ENCODE data around the gene MYPN.
"Not testable (repeated sequence)": the region's sequence is repeated elsewhere in the genome, so short reads cannot be mapped to it uniquely, and the experiment has no call there.

Gene MYPN

DNA sequence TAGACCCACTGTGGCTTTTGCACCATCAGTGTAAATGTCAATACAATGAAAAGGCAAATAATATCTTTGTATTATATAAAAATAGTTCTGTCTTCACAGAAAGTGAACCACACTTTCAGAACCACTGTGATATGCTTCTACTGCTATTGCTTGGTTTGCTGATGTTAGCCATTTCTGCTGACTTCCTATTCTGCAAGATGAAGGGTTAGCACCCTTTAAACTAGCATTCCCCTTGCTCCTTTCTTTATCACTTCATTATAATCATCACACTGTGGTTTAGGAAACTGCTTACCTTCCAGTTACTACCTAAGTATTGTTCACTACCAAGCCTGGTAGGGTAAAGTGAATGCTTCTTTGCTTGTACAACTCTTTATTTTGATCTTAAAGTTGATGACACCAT lies 29.2 kb downstream of the MYPN start:
- no peak for DNase-seq

DNA sequence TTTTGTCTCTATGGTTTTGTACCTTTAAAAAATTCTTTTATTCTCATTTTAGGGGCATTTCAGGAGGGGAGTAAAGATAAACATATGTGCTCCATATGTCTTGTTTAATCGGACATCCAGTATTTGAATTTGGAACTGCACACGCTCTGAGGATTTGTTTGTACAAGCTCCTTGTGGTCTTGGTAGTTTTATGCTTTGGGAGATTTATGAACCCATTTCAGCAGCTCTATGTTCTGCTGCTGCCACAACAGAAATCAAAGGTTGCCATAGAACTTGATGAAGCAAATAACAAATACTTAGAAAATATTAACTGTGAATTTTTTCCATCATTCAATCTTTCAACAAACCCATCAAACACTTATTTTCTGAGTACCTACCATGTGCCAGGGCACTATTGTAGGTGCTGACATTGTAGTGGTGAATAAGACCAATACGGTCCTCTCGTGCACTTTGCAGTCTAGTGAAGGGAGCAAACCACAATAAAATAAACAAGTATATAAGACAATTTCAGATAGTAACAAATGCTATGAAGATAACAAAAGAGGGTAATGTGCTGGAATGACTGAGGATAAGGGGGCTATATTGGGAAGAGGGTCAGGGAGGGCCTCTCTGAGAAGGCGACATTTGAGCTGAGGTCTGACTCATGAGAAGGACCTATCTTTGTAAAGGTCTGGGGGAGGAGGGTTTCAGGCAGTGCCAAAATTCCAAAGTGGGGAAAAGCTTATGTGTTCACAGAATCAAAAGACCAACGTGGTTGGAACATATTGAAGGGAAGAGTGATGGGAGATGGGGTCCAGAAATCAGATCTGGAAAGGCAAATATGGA lies 30.4 kb downstream of the MYPN start:
- no peak for DNase-seq

DNA sequence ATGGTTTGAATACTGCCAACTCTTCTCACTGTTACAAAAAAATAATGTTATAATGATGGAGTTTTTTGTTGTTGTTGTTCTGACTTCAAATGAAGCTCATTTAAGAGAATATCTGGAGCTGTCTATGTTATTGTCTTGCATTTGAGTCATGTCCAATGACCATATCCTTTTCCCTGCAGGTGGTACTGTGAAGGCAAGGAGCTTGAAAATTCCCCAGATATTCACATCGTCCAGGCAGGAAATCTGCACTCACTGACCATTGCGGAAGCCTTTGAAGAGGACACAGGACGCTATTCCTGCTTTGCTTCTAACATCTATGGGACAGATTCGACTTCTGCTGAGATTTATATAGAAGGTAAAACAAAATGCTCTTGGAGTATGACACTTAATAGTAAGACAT lies 33.5 kb downstream of the MYPN start:
- DNase-seq, result no peak

DNA sequence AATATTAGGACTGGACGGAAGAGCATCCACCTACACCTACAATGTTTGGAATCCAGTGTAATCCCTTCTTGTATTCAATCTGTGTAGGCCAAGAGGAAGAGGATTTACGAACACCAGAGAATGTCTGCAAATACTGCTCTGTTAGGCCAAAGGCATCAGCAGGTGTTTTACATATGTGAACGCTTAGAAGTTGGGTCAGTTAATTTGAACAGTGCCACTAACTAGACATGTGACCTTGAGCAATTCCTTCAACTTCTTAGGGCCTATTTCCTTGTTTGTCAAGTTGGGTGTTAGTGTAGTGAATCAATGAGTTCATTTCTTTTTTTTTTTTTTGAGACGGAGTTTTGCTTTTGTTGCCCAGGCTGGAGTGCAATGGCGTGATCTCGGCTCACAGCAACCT lies 35.4 kb downstream of the MYPN start:
- DNase-seq, result no peak

DNA sequence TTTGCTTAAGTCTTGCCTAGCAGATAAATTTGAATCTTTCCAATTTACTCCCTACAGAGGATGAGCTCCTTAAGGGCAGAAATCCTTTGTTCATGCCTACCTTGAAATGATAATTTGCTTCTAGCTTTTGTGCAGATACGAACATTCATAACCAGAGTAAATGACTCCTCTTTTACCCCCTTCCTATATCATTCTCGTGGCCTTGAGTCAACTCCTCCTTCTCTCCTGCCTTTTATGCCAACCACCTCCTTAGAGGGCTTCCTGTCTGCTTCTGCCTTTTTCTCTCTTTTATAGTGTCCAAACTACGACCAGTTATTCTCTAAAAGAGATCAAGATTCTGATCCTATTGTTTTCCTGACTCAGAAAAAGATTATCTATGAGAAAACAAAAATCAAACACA lies 36.4 kb downstream of the MYPN start:
- no peak for DNase-seq

DNA sequence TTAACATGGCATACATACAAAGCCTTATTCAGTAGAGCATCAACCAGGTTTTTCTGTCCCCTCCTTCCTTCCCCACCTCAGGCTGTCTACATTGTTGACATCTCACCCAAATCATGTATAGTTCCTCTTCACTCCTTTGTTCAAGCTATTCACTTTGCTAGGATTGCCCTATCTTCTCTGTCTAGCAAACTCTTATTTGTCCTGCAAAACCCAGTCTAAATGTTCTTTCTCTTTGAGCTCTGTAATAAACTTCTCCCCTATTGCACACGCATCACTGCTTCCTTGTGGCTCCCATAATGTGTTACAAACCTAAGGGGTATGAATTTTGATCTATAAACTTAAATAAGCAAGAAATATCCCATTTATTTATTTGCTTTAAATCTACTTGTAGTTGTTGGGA lies 36.8 kb downstream of the MYPN start:
- DNase-seq, result no peak

DNA sequence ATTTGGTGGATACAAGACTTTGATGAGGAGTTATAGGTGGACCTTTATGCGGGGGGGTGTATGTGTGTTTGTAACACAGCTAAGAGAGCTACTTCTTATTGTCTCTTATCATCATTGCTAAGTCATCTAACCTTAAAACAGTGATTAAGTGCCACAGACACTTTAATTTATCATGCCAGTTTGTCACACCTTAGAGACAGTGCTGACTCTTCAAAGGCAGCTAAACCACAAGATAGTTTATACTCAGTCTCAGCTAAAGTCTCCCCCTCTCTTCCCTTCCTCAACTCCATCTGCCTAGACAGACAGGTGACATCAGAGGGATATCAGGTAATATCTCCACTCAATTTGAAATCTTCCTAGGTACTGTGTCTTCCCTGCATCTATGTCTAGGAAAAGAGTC lies 42.2 kb downstream of the MYPN start:
- DNase-seq, result no peak

DNA sequence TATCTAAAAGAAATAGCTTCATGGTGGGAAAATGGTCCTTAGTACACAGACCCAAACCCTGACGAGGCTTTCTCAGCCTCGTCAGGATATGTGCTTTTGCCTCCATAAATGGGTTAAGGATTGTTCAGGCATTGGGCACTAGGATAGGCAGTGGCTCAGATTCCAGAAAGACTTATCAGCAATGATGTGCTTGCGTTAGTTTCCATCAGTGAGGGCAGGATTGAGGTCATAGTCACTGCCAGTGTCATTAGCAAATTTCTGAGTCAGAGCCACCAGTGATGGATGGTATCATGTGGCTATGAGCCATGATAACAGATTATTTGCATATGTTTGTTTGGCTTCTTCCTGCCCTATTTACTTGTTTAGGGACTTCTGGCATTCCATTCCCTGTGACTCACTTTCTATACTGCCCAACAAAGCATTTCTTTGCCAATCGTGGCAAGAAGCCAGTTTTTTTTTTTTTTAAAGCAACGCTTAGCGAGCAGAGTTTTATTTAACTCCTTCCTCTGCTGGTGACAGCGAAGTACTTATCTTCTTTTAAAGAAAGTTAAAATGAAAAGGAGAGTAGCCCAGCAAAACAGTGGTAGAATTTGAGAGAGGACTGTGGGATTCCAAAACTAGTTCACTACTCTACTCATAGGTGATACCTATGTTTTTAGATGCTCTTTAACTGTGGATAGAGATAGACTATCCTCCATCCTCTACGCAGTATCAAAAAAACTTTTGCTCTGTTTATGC lies 44.4 kb downstream of the MYPN start:
- DNase-seq, result peak; percentile 63

DNA sequence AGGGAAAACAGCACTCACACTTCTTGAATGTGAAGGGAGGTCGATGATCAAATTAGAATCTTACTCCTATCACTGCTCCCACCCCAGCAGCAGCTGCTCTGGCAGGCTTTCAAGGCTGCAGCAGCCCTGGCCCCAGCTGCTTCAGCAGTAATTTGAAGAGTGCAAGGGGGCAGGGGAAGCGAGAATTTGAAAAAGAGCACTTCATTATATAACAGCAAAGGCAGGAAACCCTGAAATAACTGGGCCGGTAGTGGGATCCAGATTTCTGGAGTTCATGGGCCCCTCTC lies 44.9 kb downstream of the MYPN start:
- DNase-seq, result peak; percentile 87

DNA sequence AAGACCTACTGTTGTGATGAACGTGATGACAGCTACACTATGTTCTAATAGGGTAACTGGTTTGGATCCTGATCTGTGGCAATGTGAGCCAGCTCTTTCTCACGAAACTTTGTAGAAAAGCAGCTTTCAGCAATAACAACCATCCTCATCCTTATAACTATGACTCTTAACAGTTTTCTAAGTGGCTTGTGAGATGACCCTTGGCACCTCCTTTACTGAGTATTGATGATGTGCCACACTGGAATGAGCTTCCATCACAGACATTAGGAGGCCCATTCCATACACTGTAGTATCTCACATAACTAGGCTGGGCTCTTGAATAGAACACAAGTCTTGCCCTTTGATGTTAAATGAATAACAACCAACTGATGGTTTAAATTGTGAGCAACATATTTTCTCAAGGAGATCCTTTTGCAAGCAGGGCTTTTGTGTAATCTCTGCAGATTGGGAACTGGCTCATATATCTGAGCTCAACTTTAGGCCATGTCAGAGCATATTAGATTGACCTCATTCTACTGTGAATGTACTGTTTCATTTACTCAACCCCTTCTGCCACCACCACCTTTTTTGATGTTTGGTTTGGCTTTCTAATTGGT lies 46.4 kb downstream of the MYPN start:
- DNase-seq, result no peak

DNA sequence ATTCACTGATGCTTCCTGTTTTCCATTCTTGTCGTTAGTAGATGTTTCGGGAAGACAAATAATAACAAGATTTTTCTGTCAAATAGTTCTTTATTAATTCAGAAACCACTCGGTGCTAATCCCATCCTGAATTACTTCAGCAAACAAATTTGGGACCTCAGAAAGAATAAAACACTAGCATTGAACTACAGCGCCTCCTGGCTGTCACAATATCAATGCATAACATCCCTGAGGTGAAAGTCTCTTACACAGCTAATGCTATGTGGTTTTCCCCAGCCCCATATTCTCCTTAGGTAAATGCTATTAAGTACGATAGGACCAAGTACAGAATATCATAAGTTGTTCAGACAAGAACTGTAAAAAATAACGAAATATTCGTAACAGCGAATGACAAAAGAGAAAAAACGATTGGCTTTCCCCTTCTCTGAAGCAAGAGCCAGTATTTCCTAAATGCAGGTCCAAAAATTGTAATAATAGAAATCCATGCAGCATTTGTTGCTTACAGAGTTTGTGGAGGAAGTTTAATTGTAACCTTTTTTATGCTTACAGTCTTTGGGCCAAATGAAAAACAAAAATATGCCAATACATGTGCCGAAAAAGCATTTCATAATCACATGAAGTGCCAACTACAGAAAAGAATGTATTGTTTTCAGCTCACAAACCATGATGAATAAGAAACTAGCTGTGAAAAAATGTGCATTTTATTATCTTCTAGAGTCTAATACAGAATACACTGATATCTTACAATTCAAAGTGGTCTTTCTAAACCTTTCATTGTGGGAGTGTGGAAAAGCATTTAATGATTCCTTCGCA lies 47.3 kb downstream of the MYPN start:
- peak; percentile 49 for DNase-seq

DNA sequence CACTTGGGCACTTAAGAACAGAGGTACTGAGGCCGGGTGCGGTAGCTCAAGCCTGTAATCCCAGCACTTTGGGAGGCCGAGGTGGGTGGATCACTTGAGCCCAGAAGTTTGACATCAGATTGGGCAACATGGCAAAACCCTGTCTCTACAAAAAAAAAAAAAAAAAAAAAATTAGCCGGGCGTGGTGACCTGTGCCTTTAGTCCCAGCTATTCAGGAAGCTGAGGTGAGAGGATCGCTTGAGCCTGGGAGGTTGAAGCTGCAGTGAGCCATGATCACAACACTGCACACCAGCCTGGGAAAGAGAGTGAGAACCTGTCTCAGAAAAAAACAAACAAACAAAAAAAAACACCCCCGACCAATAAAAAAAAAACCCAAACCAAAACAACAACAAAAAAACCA lies 48.2 kb downstream of the MYPN start:
- not testable (repeated sequence) for DNase-seq

DNA sequence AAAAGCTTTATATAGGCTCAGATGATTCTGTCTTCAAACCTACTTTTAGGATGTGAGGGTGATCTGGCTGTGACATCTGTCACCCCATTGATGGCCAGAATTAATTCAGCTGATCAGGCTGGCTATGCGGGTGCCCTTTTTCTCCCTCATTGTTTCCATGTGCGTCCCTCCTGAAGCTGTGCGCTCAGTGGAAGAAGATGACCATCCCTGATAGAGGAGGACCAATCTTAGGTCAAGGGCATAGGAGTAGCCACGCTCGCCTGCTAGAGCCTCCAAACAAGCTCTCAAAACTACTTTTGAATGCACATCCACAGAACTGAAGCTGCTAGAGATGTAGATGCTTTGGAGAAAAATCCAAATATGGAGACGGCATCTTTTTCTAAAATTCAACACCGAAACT lies 48.7 kb downstream of the MYPN start:
- DNase-seq, result no peak

DNA sequence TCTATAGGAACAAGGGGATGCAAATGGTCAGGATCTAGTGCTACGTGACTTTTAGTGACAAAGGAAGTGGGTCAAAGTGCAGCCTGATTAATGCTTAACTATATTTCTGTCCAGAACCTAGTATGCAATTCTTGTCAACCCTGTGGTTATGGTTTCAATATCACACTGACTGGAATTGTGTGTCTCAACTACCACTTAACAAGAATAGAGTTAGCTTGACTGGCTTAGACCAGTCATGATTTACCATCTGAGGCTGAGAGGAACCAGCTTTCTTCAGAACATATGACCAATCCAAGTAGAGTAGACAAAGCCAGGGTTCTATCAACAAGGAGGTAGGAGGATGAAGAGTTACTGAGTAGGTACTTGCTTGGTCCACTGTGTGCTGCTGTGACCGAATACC lies 54.4 kb downstream of the MYPN start:
- no peak for DNase-seq

DNA sequence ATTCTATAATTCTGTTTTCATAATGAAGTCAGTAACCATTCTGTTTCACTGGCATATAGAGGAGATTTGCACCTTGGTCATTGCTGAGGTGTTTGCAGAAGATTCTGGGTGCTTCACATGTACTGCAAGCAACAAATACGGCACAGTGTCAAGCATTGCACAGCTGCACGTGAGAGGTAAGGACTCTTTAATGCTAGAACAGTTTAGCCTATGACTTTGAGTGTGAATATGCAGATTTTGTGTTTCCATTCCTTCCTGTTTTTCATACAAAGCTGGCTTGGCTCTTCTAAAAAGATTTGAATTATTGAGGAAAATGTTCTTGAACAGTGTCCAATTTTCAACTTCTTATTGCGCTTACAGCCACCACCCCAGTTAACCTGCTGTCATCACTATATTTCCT lies 56.4 kb downstream of the MYPN start:
- no peak for DNase-seq

DNA sequence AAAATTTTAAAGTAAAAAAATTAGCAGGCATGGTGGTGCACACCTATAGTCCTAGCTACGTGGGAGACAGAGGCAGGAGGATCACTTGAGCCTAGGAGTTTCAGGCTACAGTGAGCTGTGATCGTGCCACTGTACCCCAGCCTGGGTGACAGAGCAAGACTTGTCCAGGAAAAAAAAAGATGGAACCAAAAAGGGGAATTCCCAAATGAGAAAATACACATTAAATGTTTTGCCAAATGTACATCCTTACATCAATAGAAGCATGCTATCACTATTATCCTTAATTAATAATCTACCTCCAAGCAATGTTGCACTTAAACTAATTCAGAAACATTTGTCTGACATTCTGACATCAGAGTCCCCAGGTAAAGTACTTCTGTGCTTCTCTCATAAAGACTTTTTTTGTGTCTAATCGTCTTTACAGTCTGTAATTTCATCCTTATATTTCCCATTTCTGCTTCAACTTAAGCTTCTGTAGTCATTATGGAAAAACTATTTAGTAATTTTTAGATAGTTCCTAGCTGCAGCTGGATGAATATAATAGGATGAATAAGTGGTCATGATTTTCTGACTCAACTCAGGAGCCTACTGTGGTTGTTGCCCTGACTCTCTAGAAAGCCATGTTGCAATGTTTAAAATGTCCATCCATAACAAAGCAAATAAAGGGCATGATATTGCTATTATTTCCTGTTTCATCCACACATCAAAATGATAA lies 57.7 kb downstream of the MYPN start:
- no peak for DNase-seq

DNA sequence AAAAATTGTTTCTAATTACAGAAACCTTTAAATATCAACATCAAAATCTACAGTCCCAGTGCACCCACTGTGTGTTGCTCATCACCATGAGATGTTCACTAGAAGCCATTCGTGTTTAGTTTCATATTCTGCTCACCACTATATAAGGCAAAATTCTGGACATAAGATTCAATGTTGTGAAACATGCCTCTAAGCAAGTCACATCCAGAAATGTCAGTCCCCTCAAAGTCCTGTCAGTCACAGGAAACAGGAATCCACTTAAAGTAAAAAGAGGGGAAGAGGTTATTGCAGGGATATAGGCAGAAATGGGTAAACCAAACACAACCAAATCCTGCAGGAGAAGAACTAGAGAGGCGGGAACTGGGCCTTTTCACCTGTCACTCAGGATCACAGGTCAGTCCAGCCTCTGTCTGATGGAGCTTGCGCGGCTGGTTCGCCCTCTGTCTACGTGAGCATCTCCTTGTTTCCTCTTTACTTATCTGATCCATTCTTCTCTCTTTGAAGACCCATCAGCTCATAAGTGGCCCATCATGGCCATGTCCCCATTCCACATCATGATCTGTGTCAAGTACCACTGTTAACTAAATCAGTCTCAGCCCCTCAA lies 58.4 kb downstream of the MYPN start:
- no peak for DNase-seq

DNA sequence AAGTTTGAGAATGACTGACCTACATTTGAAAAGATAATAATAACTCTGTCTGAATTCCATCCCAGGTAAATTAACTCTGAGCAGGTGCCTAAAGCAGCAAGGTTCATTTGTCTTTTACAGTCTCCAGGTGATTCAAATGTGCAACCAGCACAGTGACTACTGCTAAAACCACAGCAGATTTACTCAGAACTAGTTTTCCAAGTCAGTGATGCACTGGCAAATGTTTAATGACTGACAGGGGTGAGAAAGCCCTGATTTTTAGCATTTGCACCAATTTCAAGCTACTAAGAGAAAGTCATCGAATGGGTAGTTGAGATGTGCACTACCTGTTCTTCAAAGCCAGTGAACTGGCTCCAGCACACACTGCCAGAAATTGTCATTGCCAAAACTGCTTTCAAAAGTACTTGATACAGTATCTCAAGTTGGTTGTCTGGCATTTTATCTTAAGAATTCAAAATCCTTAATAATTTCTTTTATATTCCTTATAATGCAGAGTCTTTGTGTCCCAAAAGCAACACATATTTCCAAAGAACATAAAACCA lies 62.3 kb downstream of the MYPN start:
- DNase-seq, result no peak

DNA sequence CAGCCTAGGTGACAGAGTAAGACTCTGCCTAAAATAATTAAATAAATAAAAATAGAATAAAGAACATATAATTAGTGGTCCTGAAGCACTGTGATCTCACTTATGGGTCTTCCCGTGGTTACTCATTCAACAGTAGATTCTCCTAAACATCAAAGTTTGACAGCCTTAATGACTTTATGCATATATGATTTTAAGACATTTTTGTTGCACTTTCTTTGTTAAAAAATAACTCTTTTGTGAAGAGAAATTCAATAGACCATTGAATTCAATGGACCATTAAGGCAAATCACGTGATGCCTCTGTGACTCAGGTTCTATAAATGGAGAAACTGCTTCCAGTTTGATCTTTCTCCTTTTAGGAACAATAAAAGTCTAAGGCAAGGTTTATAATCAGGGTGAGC lies 63.0 kb downstream of the MYPN start:
- no peak for DNase-seq

DNA sequence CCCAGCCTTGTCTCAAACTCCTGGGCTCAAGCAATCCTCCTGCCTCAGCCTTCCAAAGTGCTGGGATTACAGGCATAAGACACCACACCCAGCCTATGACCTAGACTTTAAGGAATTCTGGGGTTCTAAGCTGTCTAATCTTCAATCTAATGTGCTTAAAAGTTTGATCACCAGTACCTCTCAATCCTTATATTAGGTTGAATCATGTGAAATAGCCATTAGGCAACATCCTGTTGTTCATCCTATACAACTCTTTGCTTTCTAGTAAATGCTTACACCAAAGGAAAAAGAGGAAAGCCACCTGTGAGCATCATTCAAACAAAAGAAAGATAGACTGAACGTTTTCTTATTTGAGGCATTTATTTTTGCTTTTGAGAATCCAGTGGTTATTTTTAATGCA lies 66.7 kb downstream of the MYPN start:
- DNase-seq, result no peak

DNA sequence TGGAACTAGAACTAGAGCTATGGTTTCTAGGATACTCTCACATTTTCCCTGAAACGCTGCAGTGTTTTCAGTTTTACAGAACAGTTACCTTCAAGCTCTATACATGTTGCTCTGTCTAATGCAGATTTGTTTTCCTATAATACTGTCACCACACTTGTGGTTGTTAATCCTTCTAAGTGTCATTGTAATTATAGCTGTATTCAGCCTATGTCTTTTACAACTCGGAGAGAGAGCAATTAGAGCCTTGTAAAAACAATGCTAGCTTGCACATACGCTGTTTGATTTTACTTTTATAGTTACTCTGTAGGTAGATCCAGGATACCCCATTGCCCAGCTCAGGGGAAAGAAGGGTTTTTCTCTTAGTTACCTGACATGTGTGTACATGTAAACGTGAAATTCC lies 67.5 kb downstream of the MYPN start:
- no peak for DNase-seq

DNA sequence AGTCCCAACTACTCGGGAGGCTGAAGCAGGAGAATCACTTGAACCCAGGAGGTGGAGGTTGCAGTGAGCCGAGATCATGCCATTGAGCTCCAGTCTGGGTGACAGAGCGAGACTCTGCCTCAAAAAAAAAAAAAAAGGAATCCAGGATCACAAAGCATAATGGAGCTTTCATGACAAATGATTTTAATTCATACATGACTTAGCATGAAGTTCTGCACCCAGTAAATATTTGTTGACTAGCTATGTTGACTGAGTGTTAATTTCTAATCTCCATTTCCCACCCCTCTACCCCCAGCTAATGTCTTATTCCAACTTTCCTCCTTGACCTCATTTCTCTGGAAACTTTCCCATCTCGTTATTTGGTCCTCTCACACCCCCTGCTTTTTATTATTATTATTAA lies 69.3 kb downstream of the MYPN start:
- DNase-seq, result no peak
